Left renal cortex interstitium (tissue), 4 donors: ENCODE results near the gene SNPH. TPM values are rescaled to one million over a fixed set of nuclear protein-coding genes. Genes with fewer than 3 reads are reported as not detected.

Experiments used
- DNase-seq, 4 donors: peaks; one replicate each; pipeline ENCODE4 v3.0.0-alpha.2; 2013; ENCODE audit warnings: low read depth in 4 of 4, low spot score in 2 of 4, missing footprints in 1 of 4
- polyA plus RNA-seq, 4 donors: library from polyadenylated mRNA; unstranded; fragments of 120-200 nt; gene quantifications; one replicate each; pipeline ENCODE4 v1.2.1, GENCODE V29; 2013; ENCODE audit not compliant: insufficient read length in 4 of 4

Gene SNPH
- polyA plus RNA-seq, 4 donors = 1.9 to 4.2 (median 3.7) TPM

GRCh38 chr20:1321654-1321939, 55.5 kb downstream of the SNPH start:
- DNase-seq = no peak

DNA sequence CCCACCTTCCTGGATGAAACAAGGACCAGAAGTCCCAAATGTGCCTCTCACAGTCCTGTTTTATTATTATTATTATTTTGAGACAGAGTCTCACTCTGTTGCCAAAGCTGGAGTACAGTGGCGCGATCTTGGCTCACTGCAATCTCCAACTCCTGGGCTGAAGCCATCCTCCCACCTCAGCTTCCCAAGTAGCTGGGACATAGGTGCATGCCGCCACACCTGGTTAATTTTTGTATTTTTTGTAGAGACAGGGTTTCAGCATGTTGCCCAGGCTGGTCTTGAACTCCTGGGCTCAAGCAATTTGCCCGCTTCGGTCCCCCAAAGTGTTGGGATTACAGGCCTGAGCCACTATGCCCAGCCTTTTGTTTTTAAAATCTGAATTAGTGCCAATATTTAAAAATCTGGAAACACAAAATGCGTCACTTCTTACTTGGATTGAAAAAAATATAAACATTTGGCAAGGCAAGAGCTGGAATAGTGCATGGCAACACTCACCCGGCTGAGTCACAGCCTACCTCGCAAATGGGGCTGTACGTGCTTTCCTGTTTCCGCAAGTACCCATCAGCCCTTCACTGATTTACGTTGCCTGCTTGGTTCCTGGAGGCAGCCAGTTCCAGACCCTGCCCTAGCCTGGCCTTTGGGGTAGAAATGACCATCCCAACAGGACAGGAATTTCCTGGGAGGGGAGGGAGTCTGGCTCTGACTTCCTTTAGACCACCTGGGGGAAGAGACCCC, 56.6 kb downstream of the SNPH start:
- DNase-seq = no peak

GRCh38 chr20:1323256-1323655, 57.2 kb downstream of the SNPH start:
- DNase-seq = no peak

- no peak for DNase-seq
Measured at GRCh38 chr20:1323830-1324597, 57.9 kb downstream of the SNPH start.

- DNase-seq = peak in 1 of 4 donors; percentile 60
Measured at GRCh38 chr20:1324598-1325172, 58.6 kb downstream of the SNPH start.

- DNase-seq = peak; percentile 77 to 93 (median 91)
Measured at GRCh38 chr20:1325173-1326030, 59.3 kb downstream of the SNPH start.

- no peak for DNase-seq
Measured at GRCh38 chr20:1326031-1326930, 60.2 kb downstream of the SNPH start.

- no peak for DNase-seq
Measured at GRCh38 chr20:1327241-1327653, 61.2 kb downstream of the SNPH start.

GRCh38 chr20:1327827-1328679, 62.0 kb downstream of the SNPH start:
- DNase-seq = no peak

DNA sequence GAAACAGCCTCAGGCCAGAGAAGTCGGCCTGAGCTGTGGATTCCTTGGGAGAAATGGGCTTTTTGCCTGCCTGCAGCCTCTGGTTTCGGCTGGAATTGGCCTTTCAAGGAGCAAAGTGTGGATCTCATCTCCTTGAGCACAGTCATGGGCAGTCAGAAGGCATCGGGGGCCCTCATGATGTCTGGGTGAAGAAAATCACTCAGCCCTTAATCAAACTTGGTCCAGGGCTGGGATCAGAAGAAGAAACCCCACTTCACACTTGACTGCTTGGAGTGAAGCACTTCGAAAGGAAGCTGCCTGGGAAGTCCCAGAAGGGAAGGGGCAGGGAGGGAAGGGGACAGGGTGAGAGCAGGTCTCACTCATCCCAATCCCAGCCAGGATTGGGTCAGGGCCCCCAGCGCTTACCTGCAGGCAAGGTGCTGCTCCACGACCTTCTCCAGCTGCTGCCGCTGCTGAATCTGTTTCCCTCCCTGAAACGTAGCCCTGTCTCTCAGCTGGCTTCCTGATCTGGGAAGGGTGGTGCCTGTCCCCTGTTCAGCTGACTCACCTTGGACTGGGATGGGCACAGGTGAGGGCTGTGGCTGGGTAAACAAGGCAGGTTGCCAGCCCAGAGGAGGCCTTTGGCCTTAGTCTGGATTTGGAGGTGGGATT, 62.7 kb downstream of the SNPH start, which contains the start of gene SDCBP2:
Gene SDCBP2 (minus strand): TSS at position 460 of the 651 bp plus-strand sequence. CDS start 8,723 bp downstream, outside the sequence.
- DNase-seq = no peak

DNA sequence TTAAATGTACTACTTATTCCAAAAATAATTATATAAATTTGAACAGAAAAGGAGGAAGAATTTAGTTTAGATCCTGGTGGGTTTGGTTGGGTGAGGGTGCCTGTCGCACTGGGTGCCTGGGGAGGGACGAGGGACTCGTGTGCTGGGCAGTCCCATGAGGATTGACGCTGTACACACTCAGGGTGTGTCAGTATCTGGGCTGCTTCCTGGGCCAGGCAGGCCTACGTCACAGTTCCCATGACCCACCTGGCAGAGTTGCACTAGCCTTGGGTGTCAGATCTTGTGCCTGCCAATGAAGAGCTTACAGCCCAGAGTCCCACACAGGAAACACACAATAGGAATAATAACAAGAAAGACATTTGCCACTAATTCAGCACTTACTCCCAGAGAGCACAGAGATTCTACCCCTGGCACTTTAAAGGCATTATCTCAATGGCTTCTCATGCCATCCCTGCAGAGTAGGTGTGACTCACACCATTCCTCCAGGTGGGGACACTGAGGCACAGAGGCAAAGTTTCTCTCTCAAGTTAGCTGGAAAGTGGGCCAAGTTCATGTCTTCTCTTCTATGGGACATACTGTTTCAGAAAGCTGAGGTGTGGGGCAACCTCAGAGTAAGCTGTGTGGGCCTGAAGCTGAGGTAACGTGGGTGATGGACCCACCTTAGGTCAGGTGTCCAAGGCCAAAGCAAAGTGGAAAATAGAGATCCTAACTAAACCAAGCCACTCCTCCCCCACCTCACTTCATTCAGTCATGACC, 64.2 kb downstream of the SNPH start:
- DNase-seq = no peak

GRCh38 chr20:1331101-1331500, 65.0 kb downstream of the SNPH start:
- no peak for DNase-seq

DNA sequence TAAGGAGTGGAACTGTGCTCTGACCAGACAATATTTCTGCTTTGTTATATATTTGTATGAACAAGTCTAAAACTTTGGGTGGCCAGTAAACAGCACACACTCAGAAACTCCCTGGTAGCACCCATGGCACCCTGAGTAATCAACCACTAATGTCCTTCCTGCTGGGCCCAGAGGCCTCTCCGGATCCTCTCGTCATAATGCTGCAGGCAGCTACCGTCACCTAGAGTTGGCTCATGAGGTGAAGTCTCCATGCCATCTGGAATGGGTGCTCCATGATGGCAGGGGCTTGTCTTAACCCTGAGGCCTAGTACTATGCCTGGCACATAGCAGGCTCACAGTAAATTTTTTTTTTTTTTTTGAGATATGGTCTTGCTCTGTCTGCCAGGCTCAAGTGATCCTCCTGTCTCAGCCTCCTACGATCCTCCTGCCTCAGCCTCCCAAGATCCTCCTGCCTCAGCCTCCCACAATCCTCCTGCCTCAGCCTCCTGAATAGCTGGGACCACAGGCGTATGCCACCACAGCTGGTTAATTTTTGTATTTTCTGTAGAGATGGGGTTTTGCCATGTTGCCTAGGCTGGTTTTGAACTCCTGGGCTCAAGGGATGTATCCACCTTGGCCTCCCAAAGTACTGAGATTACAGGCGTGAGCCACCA, 65.8 kb downstream of the SNPH start:
- DNase-seq = no peak

DNA sequence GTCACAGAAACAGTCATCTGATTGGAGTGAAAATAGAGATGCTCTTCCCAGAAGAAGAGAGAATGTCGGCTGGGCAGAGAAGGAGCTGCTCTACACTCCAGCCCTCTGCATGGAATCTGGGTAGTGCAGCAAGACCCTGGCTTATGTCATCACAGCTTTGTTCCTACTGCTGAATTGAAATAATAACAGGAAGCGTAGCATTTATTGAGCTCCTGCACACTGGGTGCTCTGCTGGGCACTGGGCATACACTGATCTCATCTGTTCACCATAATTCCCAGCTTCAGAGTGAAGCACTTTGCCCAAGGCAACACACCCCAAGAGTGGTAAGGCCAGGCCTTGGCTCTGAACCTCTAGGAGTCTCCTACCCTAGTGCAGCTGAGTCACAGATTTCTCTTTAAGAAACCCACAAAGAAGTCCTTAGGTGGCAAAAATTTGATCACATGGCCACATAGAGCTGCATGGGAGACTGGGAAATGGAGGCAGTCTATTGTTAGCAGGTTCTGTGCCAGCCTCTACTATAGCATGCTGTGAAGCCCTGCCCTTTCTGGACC, 66.7 kb downstream of the SNPH start:
- DNase-seq = no peak

DNA sequence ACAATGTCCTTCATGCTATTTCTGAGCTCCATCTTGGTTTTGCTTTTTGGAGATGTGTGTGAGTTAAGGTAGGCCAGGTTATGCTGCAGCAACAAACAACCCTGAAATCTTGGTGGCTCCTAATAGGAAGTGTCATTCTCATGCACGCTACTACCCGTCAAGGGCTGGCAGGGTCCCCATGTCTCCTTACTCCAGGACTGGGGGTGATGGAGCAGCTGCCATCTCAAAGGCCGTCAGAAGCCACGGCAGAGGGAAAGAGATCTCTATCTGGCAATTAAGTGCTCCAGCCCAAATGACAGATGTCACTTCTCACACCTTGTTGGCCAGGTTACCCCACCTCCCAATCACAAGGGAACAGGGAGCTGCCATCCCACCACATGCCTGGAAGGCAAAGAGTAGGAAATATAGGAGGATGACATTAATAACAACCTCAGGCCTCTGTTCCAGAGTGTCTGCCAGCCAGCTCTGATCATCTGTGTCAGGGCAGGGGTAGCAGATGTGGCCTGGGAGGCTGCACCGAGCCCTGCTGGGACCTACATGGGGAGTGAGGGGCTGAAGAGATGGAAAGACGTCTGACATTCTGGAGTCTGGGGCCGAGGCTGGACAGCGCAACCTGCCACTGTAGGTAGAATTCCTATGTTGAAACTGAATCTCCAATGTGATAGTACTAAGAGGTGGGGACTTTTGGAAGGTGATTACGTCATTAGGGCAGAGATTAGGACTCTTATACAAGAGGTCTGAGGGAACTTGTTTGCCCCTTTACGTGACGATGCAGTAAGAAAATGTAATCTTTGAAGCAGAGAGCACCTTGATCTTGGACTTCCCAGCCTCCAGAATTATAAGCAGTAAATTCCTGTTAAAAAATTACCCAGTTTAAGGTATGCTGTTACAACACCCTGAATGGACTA, 67.6 kb downstream of the SNPH start:
- DNase-seq = no peak

DNA sequence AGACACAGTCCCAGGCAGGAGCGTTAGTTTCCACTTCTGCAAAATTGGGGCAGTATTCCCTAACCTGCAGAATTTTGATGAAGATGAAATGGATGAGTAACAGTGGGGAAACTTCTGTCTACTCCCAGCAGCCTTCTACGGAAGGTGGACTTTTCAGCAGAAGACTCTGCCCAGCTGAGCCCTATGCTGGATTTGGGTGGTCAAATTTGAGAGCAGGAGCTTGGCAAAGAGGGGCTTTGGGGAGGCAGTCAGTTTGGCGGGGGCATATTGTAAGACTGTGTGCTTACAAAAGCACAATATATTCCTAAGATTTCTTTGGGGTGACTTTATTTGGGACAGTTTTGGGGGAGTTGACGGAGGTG, 68.3 kb downstream of the SNPH start:
- no peak for DNase-seq
